Nephron progenitor cell (in vitro differentiated cells): Measurements from ENCODE around the gene ZDHHC7.

ENCODE experiments used
- DNase-seq: peaks from one replicate; pipeline ENCODE4 v3.0.0; 2021
- H3K27ac Mint-ChIP-seq: 2 replicates; pipeline ENCODE4 v1.8.0; 2021; ENCODE audit warnings: mild to moderate bottlenecking, moderate library complexity, mixed read lengths
- H3K27me3 Mint-ChIP-seq: 2 replicates; pipeline ENCODE4 v1.8.0; 2021; ENCODE audit warnings: mild to moderate bottlenecking, low read depth, mixed read lengths; ENCODE audit not compliant: poor library complexity
- H3K36me3 Mint-ChIP-seq: 2 replicates; pipeline ENCODE4 v1.8.0; 2021; ENCODE audit warnings: low read depth, mixed read lengths
- H3K4me1 Mint-ChIP-seq: 2 replicates; pipeline ENCODE4 v1.8.0; 2021; ENCODE audit warnings: mixed read lengths
- H3K4me3 Mint-ChIP-seq: 2 replicates; pipeline ENCODE4 v1.8.0; 2021; ENCODE audit warnings: mild to moderate bottlenecking, moderate library complexity, mixed read lengths
- H3K9me3 Mint-ChIP-seq: 2 replicates; pipeline ENCODE4 v1.8.0; 2021; ENCODE audit warnings: mild to moderate bottlenecking, moderate library complexity, mixed read lengths
- CTCF ChIP-seq: fragments of 200-600 bp; sonication (generic); IDR thresholded peaks from 2 replicates; pipeline ENCODE4 v1.5.0; 2021; ENCODE audit warnings: antibody characterized with exemption

The ZDHHC7 gene

GRCh38 chr16:84930298-84931106 is 80.8 kb downstream of the ZDHHC7 start:
- Mint-ChIP-seq H3K4me3 (no peak overlapping the region), H3K9me3 (no peaks in the 10 kb centered on the region), H3K36me3 (no peaks in the 10 kb centered on the region), H3K27ac (no peak overlapping the region), H3K4me1 (peaks cover 26% of the 10 kb centered on the region), H3K27me3 (peaks cover 13% of the 10 kb centered on the region)
- TF ChIP-seq CTCF, result no peak
- DNase-seq, result no peak

GRCh38 chr16:84929421-84930297 is 81.7 kb downstream of the ZDHHC7 start:
- Mint-ChIP-seq H3K4me3 (no peak overlapping the region), H3K4me1 (peaks cover 31% of the 10 kb centered on the region), H3K36me3 (no peaks in the 10 kb centered on the region), H3K9me3 (no peaks in the 10 kb centered on the region), H3K27ac (peak overlapping the region; percentile 69), H3K27me3 (peaks cover 11% of the 10 kb centered on the region)
- TF ChIP-seq CTCF, result no peak
- no peak for DNase-seq

- TF ChIP-seq CTCF, result no peak
- Mint-ChIP-seq H3K4me1 (peaks cover 39% of the 10 kb centered on the region), H3K27me3 (peaks cover 10% of the 10 kb centered on the region), H3K27ac (peak overlapping the region; percentile 69), H3K9me3 (no peaks in the 10 kb centered on the region), H3K36me3 (no peaks in the 10 kb centered on the region), H3K4me3 (no peak overlapping the region)
- no peak for DNase-seq
Measured at GRCh38 chr16:84928679-84929420, 82.5 kb downstream of the ZDHHC7 start.

- peaks cover 10% of the 10 kb centered on the region for H3K27me3 Mint-ChIP-seq
- no peak for TF ChIP-seq CTCF
- no peaks in the 10 kb centered on the region for H3K9me3 Mint-ChIP-seq
- no peak for DNase-seq
- H3K4me3 Mint-ChIP-seq, result no peak overlapping the region
- no peaks in the 10 kb centered on the region for H3K36me3 Mint-ChIP-seq
- H3K27ac Mint-ChIP-seq, result no peak overlapping the region
- peaks cover 49% of the 10 kb centered on the region for H3K4me1 Mint-ChIP-seq
Measured at GRCh38 chr16:84927621-84928591, 83.4 kb downstream of the ZDHHC7 start.

- H3K4me1 Mint-ChIP-seq, result peaks cover 50% of the 10 kb centered on the region
- no peaks in the 10 kb centered on the region for H3K36me3 Mint-ChIP-seq
- TF ChIP-seq CTCF, result no peak
- DNase-seq, result no peak
- no peak overlapping the region for H3K4me3 Mint-ChIP-seq
- H3K27ac Mint-ChIP-seq, result no peak overlapping the region
- H3K27me3 Mint-ChIP-seq, result peaks cover 6% of the 10 kb centered on the region
- H3K9me3 Mint-ChIP-seq, result no peaks in the 10 kb centered on the region
Measured at GRCh38 chr16:84926462-84926861, 84.9 kb downstream of the ZDHHC7 start.
